Heart left ventricle (tissue), 13 donors: Measurements from ENCODE around the gene ADAMTSL2.

Source experiments
- CTCF ChIP-seq, 12 donors: fragments of 200-600 bp; sonication (generic) in 4 of 12; IDR thresholded peaks; one replicate each; pipeline versions ENCODE4 v1.5.0 to v1.8.0; 2018 to 2022; ENCODE audit warnings: antibody characterized with exemption in 12 of 12, mild to moderate bottlenecking in 5 of 12
- POLR2A ChIP-seq, 2 donors: fragments of 450-650 bp; IDR thresholded peaks; one replicate each; pipeline ENCODE4 v1.6.1; 2017; ENCODE audit warnings: antibody characterized with exemption in 2 of 2, mild to moderate bottlenecking in 2 of 2, moderate library complexity in 2 of 2
- donor health status: ischemic (EF 13 %, LVEDD 7.1; RV severe dilation, severe dysfunction).
- donor health status: DM: no; HTN: yes; CAD: no.
- donor health status: DM: no; HTN: no; CAD: no.
- donor health status: ischemic (EF 25% LVEDD 6.9; RV normal size, moderate dysfunction).
- donor health status: ischemic (EF 25% LVEDD 5.7; RV mildly dilated, moderate dysfunction).
- donor health status: ischemic (EF 35%, LVEDD 5.7; RV mildly dilated, moderate dysfunction).
- donor health status: nonischemic (EF 11% LVEDD 7.7; RV severe dilation, severe dysfunction).
- donor health status: DM: yes; HTN: yes; CAD: no.
- donor health status: PGD.
- donor health status: ischemic (EF 29% LVEDD 5.4; RV normal size, mild dysfunction).
- donor health status: nonischemic (EF 23%, LVEDD 6.1; RV moderate dilation, normal function).

GRCh38 chr9:133609311-133610098 is 75.0 kb downstream of the ADAMTSL2 start, which contains the start of gene FAM163B:
- no peak for TF ChIP-seq CTCF (IDR thresholded peaks at IDR 0.05)
- no peak for TF ChIP-seq POLR2A (IDR thresholded peaks at IDR 0.05)
